ENCODE measurements around the gene DPYSL5. TPM values are rescaled to one million over a fixed set of nuclear protein-coding genes. Genes with fewer than 3 reads are reported as not detected.
"Not testable (repeated sequence)": the region's sequence is repeated elsewhere in the genome, so short reads cannot be mapped to it uniquely, and the experiment has no call there.

DPYSL5 gene
- total RNA-seq, 1 experiment from 2014 or later = not detected

DNA sequence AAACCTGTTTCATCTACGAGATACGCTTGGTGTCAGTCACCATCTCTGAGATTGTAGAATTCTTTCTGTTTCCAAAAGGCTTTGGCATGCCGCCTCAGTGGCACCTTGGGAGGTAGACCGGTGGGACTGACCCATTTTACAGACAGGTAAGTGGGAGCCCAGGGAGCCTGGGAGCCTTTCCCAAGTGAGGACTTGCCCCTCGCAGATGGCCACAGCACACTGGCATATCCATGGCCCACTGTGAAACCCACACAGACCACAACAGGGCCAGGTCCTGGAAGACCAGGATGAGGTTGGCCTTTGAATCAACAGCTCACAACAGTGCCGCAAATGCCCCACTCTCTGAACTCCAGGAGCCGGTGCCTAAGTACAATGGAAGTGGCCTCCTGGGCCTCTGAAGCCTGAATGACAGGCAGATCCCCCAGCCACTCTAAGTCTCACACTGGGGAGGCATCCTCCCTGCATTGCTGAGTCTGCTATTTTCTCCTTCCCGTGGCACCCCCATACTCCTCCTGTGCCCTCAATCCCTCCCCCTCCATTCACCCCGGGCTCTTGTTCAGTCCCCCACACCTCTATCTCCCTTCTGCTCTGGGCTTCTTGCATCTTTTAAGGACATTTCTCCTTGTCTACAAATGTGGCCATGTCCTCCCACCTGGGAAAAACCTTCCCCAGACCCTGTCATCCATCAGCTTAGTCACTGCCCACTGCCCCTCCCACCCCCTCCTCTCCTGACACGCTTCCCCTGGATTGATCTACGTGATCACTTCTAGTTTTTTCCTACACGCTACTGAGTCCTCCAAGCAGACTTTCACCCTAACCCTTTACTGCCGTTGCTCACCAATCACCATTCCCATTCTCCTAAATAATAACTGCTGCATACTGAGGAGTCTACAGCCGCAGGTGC, 35.9 kb upstream of the DPYSL5 start:
- Mint-ChIP-seq H3K27me3 (ENCODE audit: insufficient read depth, unreplicated experiment) (peaks cover 21% of the 10 kb centered on the region), H3K9me3 (ENCODE audit: unreplicated experiment) (no peaks in the 10 kb centered on the region), H3K36me3 (ENCODE audit: insufficient read depth, unreplicated experiment) (no peaks in the 10 kb centered on the region), H3K4me1 (ENCODE audit: insufficient read depth, unreplicated experiment) (no peaks in the 10 kb centered on the region), H3K27ac (ENCODE audit: low read depth, unreplicated experiment) (no peak overlapping the region), H3K4me3 (ENCODE audit: unreplicated experiment) (no peak overlapping the region)
- TF ChIP-seq, protein P1, sequence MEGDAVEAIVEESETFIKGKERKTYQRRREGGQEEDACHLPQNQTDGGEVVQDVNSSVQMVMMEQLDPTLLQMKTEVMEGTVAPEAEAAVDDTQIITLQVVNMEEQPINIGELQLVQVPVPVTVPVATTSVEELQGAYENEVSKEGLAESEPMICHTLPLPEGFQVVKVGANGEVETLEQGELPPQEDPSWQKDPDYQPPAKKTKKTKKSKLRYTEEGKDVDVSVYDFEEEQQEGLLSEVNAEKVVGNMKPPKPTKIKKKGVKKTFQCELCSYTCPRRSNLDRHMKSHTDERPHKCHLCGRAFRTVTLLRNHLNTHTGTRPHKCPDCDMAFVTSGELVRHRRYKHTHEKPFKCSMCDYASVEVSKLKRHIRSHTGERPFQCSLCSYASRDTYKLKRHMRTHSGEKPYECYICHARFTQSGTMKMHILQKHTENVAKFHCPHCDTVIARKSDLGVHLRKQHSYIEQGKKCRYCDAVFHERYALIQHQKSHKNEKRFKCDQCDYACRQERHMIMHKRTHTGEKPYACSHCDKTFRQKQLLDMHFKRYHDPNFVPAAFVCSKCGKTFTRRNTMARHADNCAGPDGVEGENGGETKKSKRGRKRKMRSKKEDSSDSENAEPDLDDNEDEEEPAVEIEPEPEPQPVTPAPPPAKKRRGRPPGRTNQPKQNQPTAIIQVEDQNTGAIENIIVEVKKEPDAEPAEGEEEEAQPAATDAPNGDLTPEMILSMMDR (IDR thresholded peaks at IDR 0.05; ENCODE audit: unreplicated experiment) = no peak
- intact Hi-C loops (cut with micrococcal nuclease) = no loop called here
- ChIA-PET CTCF (no interaction called here), POLR2A (no interaction called here)
- BruUV-seq (replicated peaks) = no TSS peak
- DNase-seq (ENCODE audit: unreplicated experiment) = no peak

DNA sequence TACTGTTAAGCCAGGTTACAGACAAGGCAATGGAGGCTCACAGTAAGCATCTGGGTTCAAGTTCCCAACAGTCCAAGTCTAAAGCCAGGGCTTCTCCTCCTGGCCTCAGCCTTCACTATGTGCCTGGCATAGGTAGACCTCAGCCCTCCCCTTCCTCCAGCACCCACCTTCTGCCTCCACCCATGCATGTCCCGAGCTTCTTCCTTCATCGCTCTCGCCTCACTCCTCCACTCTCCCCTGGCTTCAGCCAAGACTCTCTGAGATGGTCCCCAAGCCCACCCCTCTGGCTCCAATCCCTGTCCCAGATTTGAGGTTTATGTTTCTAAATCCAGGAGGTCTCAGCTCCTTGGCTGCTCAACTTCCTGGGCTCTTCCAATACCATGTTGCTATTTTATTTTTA, 35.2 kb upstream of the DPYSL5 start:
- DNase-seq (ENCODE audit: unreplicated experiment) = no peak
- CTCF ChIA-PET = interaction anchor here (0.8 kb wide), 1 partner anchor 34 kb away, joined by 3 read pairs; no protein-coding TSS in a partner anchor
- intact Hi-C loops (cut with micrococcal nuclease) = no loop called here
- BruUV-seq (replicated peaks) = no TSS peak
- H3K9me3 Mint-ChIP-seq (ENCODE audit: unreplicated experiment) = no peaks in the 10 kb centered on the region
- no peak overlapping the region for H3K27ac Mint-ChIP-seq (ENCODE audit: low read depth, unreplicated experiment)
- no peak overlapping the region for H3K4me3 Mint-ChIP-seq (ENCODE audit: unreplicated experiment)
- H3K27me3 Mint-ChIP-seq (ENCODE audit: insufficient read depth, unreplicated experiment) = peaks cover 23% of the 10 kb centered on the region
- TF ChIP-seq, protein P1 (IDR thresholded peaks at IDR 0.05; ENCODE audit: unreplicated experiment) = no peak
- no peaks in the 10 kb centered on the region for H3K36me3 Mint-ChIP-seq (ENCODE audit: insufficient read depth, unreplicated experiment)
- no peaks in the 10 kb centered on the region for H3K4me1 Mint-ChIP-seq (ENCODE audit: insufficient read depth, unreplicated experiment)
- POLR2A ChIA-PET = no interaction called here

DNA sequence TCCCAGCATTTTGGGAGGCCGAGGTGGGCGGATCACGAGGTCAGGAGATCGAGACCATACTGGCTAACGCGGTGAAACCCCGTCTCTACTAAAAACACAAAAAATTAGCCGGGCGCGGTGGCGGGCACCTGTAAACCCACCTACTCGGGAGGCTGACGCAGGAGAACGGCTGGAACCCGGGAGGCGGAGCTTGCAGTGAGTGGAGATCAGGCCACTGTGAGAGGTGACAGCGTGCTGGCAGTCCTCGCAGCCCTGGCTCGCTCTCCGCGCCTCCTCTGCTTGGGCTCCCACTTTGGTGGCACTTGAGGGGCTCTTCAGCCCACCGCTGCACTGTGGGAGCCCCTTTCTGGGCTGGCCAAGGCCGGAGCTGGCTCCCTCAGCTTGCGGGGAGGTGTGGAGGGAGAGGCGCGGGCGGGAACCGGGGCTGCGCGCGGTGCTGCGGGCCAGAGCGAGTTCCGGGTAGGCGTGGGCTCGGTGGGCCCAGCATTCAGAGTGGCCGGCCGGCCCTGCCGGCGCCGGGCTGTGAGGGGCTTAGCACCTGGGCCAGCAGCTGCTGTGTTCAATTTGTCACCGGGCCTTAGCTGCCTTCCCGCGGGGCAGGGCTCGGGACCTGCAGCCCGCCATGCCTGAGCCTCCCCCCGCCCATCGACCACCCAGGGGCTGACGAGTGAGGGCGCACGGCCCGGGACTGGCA, 33.7 kb upstream of the DPYSL5 start:
- H3K27ac Mint-ChIP-seq (ENCODE audit: low read depth, unreplicated experiment); H3K9me3 Mint-ChIP-seq (ENCODE audit: unreplicated experiment); H3K4me3 Mint-ChIP-seq (ENCODE audit: unreplicated experiment); intact Hi-C loops (cut with micrococcal nuclease); H3K4me1 Mint-ChIP-seq (ENCODE audit: insufficient read depth, unreplicated experiment); H3K36me3 Mint-ChIP-seq (ENCODE audit: insufficient read depth, unreplicated experiment); BruUV-seq (replicated peaks); POLR2A ChIA-PET; DNase-seq (ENCODE audit: unreplicated experiment): not testable (repeated sequence)
- H3K27me3 Mint-ChIP-seq (ENCODE audit: insufficient read depth, unreplicated experiment) = peaks cover 38% of the 10 kb centered on the region
- CTCF ChIA-PET = interaction anchor here (0.6 kb wide), 1 partner anchor 767 kb away, joined by 4 read pairs; no protein-coding TSS in a partner anchor

DNA sequence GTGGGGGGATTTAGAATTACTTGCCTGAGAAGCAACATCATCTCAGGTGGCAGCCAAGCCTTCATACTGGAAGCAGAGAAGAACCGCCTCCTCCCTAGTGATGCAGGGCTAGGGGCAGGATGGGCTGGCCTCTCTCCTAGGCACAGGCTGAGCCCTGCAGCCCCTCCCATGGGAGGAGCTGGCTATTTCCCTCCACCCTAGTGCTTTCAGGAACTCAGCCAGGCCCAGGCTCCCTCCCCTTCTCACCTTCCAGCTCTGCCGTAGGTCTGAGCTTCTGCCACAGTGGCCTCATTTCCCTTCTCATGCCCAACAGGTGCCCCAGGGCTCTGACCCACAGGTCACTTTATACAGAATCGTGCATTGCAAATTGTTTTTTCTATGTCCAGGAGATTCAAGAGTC, 31.0 kb upstream of the DPYSL5 start:
- Mint-ChIP-seq H3K4me3 (ENCODE audit: unreplicated experiment) (no peak overlapping the region), H3K27ac (ENCODE audit: low read depth, unreplicated experiment) (no peak overlapping the region), H3K4me1 (ENCODE audit: insufficient read depth, unreplicated experiment) (no peaks in the 10 kb centered on the region), H3K36me3 (ENCODE audit: insufficient read depth, unreplicated experiment) (no peaks in the 10 kb centered on the region), H3K9me3 (ENCODE audit: unreplicated experiment) (no peaks in the 10 kb centered on the region), H3K27me3 (ENCODE audit: insufficient read depth, unreplicated experiment) (peaks cover 53% of the 10 kb centered on the region)
- ChIA-PET POLR2A (interaction anchor here (0.8 kb wide), 1 partner anchor 56 kb away, joined by 3 read pairs; no protein-coding TSS in a partner anchor), CTCF (interaction anchor here (1.0 kb wide), 1 partner anchor 126 kb away, joined by 5 read pairs; no protein-coding TSS in a partner anchor)
- peak; percentile 45 for DNase-seq (ENCODE audit: unreplicated experiment)
- no TSS peak for BruUV-seq (replicated peaks)
- intact Hi-C loops (cut with micrococcal nuclease) = no loop called here
- TF ChIP-seq, protein P1 (IDR thresholded peaks at IDR 0.05; ENCODE audit: unreplicated experiment) = no peak
